AG04450 (cell line): ENCODE measurements around the gene JMJD8. TPM values are rescaled to one million over a fixed set of nuclear protein-coding genes. Genes with fewer than 3 reads are reported as not detected.

ENCODE experiments used
- CTCF ChIA-PET: fragments of 300-600, 350-600 bp; formaldehyde crosslinking; extraction: SDS; loops from one replicate; lab custom pipeline; 2022; ENCODE audit warnings: antibody characterized with exemption, inconsistent platforms; lab: Charles Lee
- POLR2A ChIA-PET: fragments of 350-600 bp; formaldehyde crosslinking; extraction: SDS; loops from one replicate; lab custom pipeline; 2021; ENCODE audit warnings: antibody characterized with exemption, inconsistent platforms; lab: Yijun Ruan, JAX
- DNase-seq: peaks from one replicate; pipeline ENCODE4 v3.0.0-alpha.2; 2011; ENCODE audit warnings: low read depth, low spot score
- H3K27ac ChIP-seq: one replicate; pipeline ENCODE4 v1.5.1; 2012; ENCODE audit warnings: low read depth, low read length, control low read depth
- H3K27me3 ChIP-seq: one replicate; pipeline ENCODE4 v1.6.0; 2012; ENCODE audit warnings: low read length; ENCODE audit not compliant: control insufficient read depth, insufficient read depth
- H3K4me3 ChIP-seq: 2 replicates; pipeline ENCODE4 v1.5.1; 2011; ENCODE audit warnings: mild to moderate bottlenecking, low read depth, low read length, control low read depth
- H3K9me3 ChIP-seq: 2 replicates; pipeline ENCODE4 v1.5.1; 2012; ENCODE audit warnings: low read length; ENCODE audit not compliant: control insufficient read depth, insufficient read depth
- CTCF ChIP-seq: IDR thresholded peaks from 2 replicates; pipeline ENCODE4 v1.5.1; 2011; ENCODE audit warnings: low read depth, low read length, control low read depth, inconsistent platforms
- polyA plus RNA-seq: library from polyadenylated mRNA; depleted of rRNA; stranded (reverse); fragments of >200 nt; gene quantifications from 2 replicates; pipeline ENCODE4 v1.2.3, GENCODE V29; 2011

JMJD8 gene
- polyA plus RNA-seq, 1 experiment = 33.1 TPM

GRCh38 chr16:634996-635395 lies 49.1 kb downstream of the JMJD8 start:
- ChIA-PET POLR2A (no interaction called here), CTCF (no interaction called here)
- no peak for DNase-seq
- Histone ChIP-seq H3K27me3 (no peaks in the 10 kb centered on the region), H3K27ac (no peak overlapping the region), H3K4me3 (peak overlapping the region; percentile 84), H3K9me3 (no peaks in the 10 kb centered on the region; the same call in 1 of the 2 replicates)
- no peak for TF ChIP-seq CTCF

DNA sequence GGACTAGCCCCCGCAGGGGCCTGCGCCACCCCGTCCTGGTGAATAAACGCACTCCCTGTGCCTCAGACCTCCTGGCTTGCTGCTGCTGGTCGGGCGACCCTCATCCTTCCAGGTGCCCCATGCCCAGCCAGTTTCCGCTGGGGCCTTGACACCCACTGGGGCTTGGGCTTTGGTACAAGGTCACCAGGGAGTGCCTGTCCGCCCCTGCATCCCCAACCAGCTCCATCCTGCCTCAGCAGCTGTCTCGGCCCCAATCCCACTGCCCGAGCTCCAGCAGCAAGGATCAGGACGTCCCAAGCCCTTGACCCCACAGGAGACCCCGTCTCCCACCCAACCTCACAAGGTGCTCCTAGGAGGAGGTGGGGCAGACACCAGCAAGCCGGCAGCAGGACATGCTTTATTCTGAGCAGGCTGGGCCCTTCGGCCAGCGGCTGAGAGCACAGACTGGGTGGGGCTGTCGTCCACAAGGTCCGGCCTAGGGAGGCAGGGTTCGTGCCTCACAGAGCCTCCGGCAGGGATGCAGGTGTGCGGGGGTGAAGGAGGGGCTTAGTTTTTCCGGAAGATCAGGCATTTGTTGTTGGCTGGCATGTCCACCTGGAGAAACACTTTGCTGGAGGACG lies 50.0 kb downstream of the JMJD8 start:
- ChIA-PET CTCF (no interaction called here), POLR2A (no interaction called here)
- Histone ChIP-seq H3K27ac (no peak overlapping the region), H3K9me3 (no peaks in the 10 kb centered on the region; the same call in 1 of the 2 replicates), H3K27me3 (no peaks in the 10 kb centered on the region), H3K4me3 (no peak overlapping the region)
- no peak for DNase-seq
- TF ChIP-seq CTCF = no peak

GRCh38 chr16:633336-634050 lies 50.6 kb downstream of the JMJD8 start:
- Histone ChIP-seq H3K9me3 (no peaks in the 10 kb centered on the region; the same call in 1 of the 2 replicates), H3K27me3 (no peaks in the 10 kb centered on the region), H3K27ac (no peak overlapping the region), H3K4me3 (no peak overlapping the region)
- ChIA-PET CTCF (no interaction called here), POLR2A (no interaction called here)
- DNase-seq = no peak
- no peak for TF ChIP-seq CTCF

GRCh38 chr16:632486-633335 lies 51.4 kb downstream of the JMJD8 start:
- DNase-seq = no peak
- peaks cover 3% of the 10 kb centered on the region; the same call in 1 of the 2 replicates for H3K9me3 ChIP-seq
- H3K4me3 ChIP-seq = no peak overlapping the region
- CTCF ChIA-PET = no interaction called here
- H3K27me3 ChIP-seq = no peaks in the 10 kb centered on the region
- TF ChIP-seq CTCF = no peak
- H3K27ac ChIP-seq = no peak overlapping the region
- POLR2A ChIA-PET = no interaction called here
